ENCODE data around the gene CCDC33.

CCDC33 gene

DNA sequence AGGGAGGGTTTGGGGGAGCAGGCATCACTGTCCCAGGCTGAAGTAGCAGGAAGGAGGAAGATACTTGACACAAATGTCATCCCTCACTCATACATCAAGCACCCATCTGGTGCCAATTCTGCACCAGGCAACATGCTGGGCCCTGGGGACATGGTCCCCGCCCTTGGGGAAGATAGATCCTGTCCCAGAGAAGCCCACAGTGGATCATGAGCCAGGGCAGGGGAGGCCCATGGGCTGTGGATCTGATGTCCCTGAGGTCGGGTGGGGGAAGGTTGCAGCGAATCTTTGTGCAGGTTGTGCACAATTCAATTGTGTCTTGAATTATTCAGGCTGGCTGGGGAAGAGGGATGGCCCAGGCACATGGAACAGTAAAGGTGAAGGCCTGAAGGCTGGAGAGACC is 6.4 kb upstream of the CCDC33 start:
- DNase-seq (ENCODE audit: low read depth) = no peak

- no peak for DNase-seq (ENCODE audit: low read depth)
Measured at GRCh38 chr15:74231475-74231874, 4.7 kb upstream of the CCDC33 start.

DNA sequence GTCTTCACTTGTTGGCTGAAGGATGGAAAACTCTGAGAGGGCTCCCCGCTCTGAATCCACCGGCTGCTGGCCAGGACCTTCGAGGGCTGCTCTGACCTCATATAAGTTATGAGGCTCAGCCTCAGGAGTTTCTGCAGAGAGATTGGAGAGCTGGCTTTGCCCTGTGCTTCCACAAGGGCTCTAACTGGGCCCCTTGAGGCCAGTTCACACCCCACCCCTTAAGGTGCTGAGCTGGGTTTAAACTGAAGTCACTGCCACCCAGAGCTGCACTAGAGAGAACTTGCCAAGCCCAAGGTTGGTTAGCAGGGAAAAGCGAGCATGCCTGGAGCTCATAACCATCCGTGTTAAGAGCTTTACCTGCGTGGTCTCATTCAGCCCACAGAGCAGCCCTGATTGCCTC is 2.8 kb upstream of the CCDC33 start:
- DNase-seq (ENCODE audit: low read depth) = no peak

DNA sequence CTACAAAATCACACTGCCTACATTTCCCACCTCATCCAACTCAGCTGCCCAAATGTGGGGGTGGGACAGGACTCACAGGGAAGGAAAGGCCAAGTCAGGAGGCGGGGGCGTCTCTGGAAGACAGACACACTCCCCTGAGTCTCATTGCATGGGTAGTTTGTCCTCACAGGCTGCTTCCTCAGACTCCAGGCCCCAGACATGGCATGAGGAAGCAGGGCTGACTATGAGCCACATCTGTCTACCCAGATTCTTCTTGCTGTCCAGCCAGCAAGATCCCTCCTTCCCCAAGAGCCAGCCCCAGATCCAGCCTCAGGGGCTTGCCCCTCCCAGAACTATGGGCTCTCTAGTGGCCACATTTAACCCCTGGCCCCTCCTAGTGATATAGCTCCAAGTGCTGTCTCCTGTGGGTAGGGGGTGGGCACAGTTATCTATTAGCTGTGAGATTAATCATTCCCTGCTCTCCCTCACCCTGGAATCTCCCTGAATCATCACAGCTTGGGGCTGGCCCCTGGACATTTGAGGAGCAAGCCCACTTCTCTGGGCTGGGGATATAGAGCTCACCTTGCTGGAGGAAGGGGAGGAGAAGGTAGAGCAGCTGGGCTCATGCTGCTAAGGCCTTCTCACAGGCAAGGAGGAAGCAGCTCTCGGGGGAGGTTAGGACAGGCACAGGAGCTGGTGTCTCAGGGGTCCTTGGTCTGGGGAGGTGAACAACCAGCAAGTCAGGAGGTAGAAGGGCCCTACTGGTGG is 2.1 kb upstream of the CCDC33 start:
- DNase-seq (ENCODE audit: low read depth) = no peak

DNA sequence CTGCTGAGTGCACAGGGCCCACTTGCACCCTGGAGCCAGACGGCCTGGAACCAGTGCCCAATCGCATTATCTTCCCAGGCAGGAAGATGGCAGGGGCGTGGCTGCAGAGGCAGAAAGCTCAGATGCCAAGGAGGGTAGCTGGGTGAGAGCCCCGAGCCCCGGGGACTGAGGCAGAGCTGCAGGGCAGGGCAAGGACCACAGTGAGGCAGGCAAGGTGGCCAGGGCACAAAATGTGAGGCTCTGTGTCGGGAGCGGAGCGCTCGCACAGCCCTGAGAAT is 1.6 kb upstream of the CCDC33 start:
- no peak for DNase-seq (ENCODE audit: low read depth)

DNA sequence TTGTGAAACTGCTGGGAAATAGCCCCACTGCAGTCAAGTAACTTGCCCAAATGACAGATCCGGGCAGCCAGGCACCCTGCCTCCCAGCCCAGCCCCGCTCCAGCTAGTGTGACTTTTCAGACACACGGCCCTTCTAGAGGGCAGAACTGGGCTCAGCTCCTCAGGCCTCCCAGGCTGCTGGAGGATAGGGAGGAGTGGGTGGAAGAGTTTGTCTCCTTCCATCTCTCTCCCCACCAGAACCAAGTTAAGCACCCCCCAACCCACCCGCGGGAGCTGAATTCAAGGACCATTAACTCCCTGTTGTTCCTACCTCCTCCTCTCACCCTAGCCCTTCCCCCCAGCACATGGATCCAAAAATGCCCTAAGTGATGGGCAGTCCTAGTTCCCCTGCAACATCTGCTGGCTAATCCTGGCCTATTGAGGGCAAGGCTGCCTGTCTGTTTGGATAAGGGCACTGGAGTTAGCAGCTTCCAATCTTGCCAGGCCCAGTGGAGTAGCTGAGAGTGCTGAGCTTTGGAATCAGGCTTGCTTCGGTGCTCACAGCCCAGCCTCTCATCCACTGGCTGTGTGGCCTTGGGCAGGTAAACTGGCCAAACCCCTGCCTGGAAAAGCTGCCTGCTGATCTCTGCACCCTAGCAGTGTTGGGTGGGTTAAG is 3.1 kb downstream of the CCDC33 start:
- DNase-seq (ENCODE audit: low read depth) = no peak

- no peak for DNase-seq (ENCODE audit: low read depth)
Measured at GRCh38 chr15:74240002-74240568, 4.0 kb downstream of the CCDC33 start.

- DNase-seq (ENCODE audit: low read depth) = no peak
Measured at GRCh38 chr15:74240897-74241614, 4.9 kb downstream of the CCDC33 start.

DNA sequence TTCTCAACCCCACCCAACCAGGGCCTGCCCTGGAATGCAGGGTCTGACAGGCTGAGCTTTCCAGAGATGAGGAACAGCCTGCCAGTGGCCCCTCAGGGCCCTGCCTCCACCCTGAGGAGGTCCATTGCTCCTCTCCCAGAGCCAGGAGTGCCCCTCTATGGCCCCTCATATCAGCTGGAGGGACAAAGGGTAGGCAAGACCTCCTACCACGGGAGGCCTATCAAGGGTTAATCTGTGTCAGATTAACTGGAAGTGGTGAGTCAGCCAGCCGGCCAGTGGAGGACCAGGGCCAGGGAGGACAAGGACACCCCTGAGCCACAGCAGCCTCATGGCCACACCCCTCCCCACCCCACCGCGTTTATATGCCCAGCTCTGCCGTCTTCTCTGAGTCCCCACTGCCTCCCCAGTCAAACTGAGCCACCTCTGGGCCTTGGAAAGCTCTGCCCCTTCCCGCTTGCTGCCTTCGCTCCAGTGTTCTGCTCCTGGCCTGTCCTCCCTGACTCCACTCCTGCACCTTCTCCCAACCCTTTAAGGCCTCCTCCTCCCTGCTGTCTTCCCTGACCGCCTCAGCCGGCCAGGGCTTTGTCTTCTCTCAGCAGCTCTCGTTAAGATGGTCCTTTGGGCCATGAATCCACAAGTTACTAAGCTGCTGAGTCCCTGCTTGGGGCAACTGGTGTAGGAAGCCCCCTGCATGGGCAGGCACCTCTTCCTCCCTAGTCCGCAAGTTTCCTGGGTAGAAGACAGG is 6.5 kb downstream of the CCDC33 start:
- DNase-seq (ENCODE audit: low read depth) = no peak

DNA sequence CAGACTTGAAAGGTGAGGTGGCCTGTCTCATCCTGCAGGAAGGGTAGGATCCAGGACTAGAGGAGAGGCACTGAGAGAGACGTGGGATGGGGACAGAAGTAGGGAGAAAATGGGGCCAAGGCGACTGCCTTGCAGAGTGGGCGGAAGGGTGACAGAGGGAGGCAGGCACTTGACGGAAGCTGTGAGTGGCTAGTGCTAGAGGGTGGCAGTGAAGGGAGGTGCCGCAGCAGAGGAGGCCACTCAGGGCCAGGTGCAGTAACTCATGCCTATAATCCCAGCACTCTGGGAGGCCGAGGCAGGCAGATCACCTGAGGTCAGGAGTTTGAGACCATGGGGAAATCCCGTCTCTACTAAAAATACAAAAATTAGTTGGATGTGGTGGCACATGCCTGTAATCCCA is 7.3 kb downstream of the CCDC33 start:
- DNase-seq (ENCODE audit: low read depth) = no peak

GRCh38 chr15:74244822-74245341 is 8.8 kb downstream of the CCDC33 start:
- DNase-seq (ENCODE audit: low read depth) = no peak

GRCh38 chr15:74245342-74245931 is 9.3 kb downstream of the CCDC33 start:
- DNase-seq (ENCODE audit: low read depth) = no peak

DNA sequence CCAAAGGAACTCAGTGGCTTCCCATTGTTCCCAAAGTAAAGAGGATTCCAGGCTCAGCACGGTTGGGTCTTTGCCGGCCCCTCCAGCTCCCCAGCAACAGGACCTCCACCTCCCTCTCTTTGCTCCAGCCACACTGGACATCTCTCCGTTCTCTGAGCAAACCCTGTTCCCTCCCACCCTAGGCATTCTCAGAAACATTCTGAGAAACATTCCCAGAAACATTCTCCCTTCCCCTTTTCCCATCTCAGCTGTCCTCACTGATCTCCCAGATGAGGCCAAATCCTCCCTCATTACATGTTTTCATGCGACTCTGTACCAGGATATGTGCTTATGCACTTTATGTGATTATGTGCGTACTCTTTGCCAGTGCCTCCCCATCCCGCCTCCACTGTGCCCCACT is 14.1 kb downstream of the CCDC33 start:
- no peak for DNase-seq (ENCODE audit: low read depth)

DNA sequence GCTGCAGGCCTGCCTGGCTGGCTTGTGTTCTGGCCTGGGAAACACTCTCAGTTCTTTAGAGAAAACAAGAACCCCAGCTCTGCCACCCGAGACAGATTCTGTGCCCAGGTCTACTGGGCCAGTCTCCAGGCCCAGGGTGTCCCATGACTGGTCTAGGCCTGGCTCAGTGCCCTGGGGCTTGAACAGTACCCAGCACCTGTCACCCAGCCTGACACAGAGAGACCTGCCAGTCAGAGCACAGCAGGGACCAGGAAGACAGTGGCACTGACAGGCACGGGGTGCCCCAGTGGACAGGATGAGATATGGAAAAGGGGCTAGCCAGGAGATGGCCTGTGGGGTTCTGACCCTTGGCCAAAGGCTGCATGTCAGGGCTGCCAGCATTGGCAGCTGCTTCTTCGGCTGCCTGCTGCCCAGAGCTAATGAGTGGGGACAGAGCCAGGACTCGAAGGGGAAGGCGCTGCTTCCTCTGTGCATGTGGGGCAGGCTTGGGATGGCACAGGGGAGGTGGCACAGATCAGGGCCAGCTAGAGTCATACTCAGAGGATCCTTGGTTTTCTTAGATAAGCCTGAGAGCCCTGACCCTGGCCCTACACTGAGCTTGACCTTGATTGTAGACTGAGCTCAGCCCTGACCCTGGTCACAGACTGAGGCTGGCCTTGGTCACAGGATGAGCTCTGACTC is 15.1 kb downstream of the CCDC33 start:
- no peak for DNase-seq (ENCODE audit: low read depth)

- DNase-seq (ENCODE audit: low read depth) = no peak
Measured at GRCh38 chr15:74252291-74252690, 16.2 kb downstream of the CCDC33 start.

DNA sequence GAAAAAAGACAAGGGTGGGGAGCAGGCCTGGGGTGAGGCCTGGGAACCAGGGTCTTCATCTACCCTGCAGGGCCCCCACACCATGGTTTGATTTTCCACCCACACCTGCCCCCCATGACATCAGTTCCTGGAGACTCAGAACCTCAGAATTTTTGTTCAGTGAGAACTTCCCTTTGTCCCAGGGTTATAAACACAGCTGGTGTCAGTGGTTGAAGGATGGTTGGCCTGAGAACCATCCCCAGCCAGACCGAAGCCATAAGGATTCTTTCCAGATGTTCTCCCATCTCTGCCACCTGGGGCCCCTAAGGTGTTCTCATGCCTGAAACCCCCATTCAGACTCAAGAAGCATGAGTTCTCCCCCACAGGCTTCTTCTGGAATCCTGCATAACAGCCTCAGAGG is 16.6 kb downstream of the CCDC33 start:
- DNase-seq (ENCODE audit: low read depth) = no peak

- DNase-seq (ENCODE audit: low read depth) = no peak
Measured at GRCh38 chr15:74253211-74253921, 17.2 kb downstream of the CCDC33 start.

DNA sequence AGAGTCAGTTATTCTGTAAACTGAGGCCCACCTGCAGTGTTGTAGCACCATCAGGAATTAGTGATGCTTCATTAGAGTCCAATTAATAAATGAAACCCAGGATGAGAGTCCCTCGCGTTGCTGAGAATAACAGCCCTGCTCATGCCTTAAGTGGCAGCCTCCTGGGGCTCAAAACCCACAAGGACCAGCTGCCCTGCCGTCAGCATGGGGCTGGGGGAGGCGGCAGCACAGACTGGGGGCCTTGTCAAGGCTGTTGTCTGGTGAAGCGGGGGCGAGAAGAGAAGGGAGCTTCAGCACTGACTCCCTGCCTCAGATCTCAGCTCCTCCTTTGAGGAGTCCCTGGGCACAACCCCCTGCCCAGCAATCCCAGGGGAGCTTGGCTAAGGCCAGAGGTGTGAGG is 21.0 kb downstream of the CCDC33 start:
- no peak for DNase-seq (ENCODE audit: low read depth)

DNA sequence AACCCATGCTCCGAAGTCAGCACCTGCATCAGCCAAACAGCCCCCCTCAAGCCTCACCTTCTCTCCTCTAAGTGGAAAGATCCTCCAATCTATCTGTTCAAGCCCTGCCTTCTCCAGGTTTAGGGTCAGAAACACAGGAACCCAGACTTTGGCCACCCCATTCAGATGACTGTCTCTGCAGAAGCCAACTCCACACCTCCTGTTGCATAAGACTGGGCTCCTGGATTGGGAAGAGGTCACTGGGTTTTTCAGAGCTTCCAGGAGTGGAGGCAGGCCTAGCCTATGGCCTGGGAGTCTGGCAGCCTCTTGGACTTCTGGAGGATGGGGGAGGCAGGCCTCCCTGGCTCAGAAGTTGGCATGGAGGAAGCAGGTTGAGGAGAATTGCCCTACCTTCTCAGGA is 21.5 kb downstream of the CCDC33 start:
- DNase-seq (ENCODE audit: low read depth) = no peak

- DNase-seq (ENCODE audit: low read depth) = no peak
Measured at GRCh38 chr15:74258456-74259291, 22.5 kb downstream of the CCDC33 start.

All from stimulated activated CD8-positive, alpha-beta memory T cell treated with anti-CD3 and anti-CD28 coated beads, Interleukin-15, amount 100 ng/mL, for 24 hours (primary cell).